Measurements from ENCODE around the gene WASHC4. TPM values are rescaled to one million over a fixed set of nuclear protein-coding genes. Genes with fewer than 3 reads are reported as not detected.

Gene WASHC4
- polyA plus RNA-seq, 1 of the 3 experiments (the other 2 are of a cell fraction) = 11.2 TPM

DNA sequence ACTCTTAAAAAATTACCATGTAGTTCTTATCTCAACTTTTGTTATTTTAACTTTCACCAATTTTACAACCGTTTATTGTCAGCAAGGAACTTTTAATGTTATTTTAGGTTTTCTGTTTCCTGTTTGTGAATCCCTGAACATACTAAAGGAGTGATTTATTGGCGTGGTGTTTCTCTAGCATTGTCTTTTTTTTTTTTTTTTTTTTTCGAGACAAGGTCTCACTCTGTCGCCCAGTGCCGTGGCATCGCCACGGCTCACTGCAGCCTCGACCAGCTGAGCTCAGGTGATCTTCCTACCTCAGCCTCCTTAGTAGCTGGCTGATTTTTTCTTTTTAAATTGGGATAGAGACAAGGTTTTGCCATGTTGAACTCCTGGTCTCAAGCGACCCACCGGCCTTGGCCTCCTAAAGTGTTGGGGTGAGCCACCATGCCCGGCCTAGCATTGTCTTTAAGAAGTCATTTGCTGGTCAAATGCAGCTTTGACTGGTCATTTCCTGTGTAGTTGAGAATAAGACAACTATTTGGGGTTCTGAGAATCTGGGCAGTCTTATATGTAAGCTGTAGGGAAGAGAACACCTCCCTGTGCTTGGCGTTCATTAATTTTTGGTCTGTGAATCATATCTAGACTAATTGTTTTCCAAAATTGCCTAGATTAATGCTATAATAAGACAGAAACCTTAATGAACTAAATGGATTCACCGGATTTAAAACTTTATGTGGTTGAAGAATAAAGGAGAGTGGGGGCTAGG lies 2.1 kb downstream of the WASHC4 start:
- Histone ChIP-seq H3K4me3 (ENCODE audit: low read depth in 2 of 2, low read length in 1 of 2) (peak overlapping the region; percentile 83 to 99; a peak in 3 of 4 replicates), H3K9ac (peak overlapping the region; percentile 54), H3K27ac (ENCODE audit: low read depth in 2 of 2, low read length in 1 of 2) (peak overlapping the region; percentile 43 to 91; a peak in 3 of 4 replicates), H3K4me2 (peak overlapping the region; percentile 80), H3F3A (replicated peaks; ENCODE audit: insufficient read depth) (peaks cover 32% of the 10 kb centered on the region), H3K9me3 (no peaks in the 10 kb centered on the region), H3K4me1 (ENCODE audit: control insufficient read depth in 1 of 2, insufficient read depth in 2 of 2, low read depth in 1 of 2, low read length in 1 of 2) (peaks cover 6 to 16% of the 10 kb centered on the region in 2 experiments; a peak in 3 of 4 replicates), H3K27me3 (ENCODE audit: insufficient read depth) (no peaks in the 10 kb centered on the region), H3K79me2 (ENCODE audit: insufficient read depth) (peaks cover 70% of the 10 kb centered on the region), H3K9me2 (no peaks in the 10 kb centered on the region), H2AFZ (ENCODE audit: low read depth) (no peak overlapping the region), H4K20me1 (ENCODE audit: insufficient read depth) (peaks cover 29% of the 10 kb centered on the region), H3K36me3 (replicated peaks in 1 of 2; ENCODE audit: control insufficient read depth in 1 of 2, insufficient read depth in 2 of 2, low read length in 1 of 2) (peaks cover 32 to 38% of the 10 kb centered on the region in 2 experiments)
- no peak for TF ChIP-seq TCF12 (IDR thresholded peaks at IDR 0.05)
- no peak for DNase-seq
- POLR2A ChIA-PET = no interaction called here
- 27% methylated on average over 13 of the region's 13 CpGs for WGBS (ENCODE audit: low lambda C conversion rate)
- CTCF ChIA-PET = interaction anchor here (1.4 kb wide), 1 partner anchor 273 kb away, joined by 5 read pairs; no protein-coding TSS in a partner anchor

DNA sequence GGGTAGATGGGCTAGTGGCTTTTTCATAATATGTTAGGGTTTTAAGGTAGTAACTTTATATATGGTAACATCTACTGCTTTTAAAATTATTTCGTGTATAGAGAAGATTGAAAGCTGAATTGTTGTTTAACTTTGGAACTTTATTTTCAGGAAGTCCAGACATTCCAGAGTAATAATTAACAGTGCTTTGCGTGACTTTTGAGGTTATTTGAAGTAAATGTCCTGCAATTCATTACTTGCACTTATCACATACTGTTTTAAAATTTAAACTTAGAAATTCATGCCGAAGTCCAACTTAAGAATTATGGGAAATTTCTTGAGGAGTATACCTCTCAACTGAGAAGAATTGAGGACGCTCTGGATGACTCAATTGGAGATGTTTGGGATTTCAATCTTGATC lies 3.3 kb downstream of the WASHC4 start:
- peaks cover 29% of the 10 kb centered on the region for H4K20me1 ChIP-seq (ENCODE audit: insufficient read depth)
- TF ChIP-seq GABPA (IDR thresholded peaks at IDR 0.05; ENCODE audit: low read depth) = no peak
- no peak for TF ChIP-seq ELF1 (IDR thresholded peaks at IDR 0.05)
- no peak for TF ChIP-seq TEAD4 (IDR thresholded peaks at IDR 0.05; ENCODE audit: borderline replicate concordance, insufficient read depth)
- TF ChIP-seq RFX5 (IDR thresholded peaks at IDR 0.05; ENCODE audit: low read length) = no peak
- TF ChIP-seq SIN3A (IDR thresholded peaks at IDR 0.05; ENCODE audit: borderline replicate concordance, low read depth, low read length) = no peak
- no peak for TF ChIP-seq RCOR1 (IDR thresholded peaks at IDR 0.05; ENCODE audit: low read length)
- no peak for TF ChIP-seq FOXJ3 (CRISPR knock-in tag; IDR thresholded peaks at IDR 0.05)
- TF ChIP-seq GATA2 (CRISPR knock-in tag; IDR thresholded peaks at IDR 0.05) = no peak
- TF ChIP-seq, protein P1, sequence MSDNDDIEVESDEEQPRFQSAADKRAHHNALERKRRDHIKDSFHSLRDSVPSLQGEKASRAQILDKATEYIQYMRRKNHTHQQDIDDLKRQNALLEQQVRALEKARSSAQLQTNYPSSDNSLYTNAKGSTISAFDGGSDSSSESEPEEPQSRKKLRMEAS (IDR thresholded peaks at IDR 0.05; ENCODE audit: low read depth) = no peak
- TF ChIP-seq MEF2A (IDR thresholded peaks at IDR 0.05; ENCODE audit: borderline replicate concordance, low read depth) = no peak
- TF ChIP-seq NRF1 (IDR thresholded peaks at IDR 0.05; ENCODE audit: low read depth, low read length) = no peak
- TF ChIP-seq TCF12 (IDR thresholded peaks at IDR 0.05) = no peak
- TF ChIP-seq FOSL2 (IDR thresholded peaks at IDR 0.05; ENCODE audit: borderline replicate concordance, low read depth) = no peak
- no peak for TF ChIP-seq EZH2phosphoT487 (IDR thresholded peaks at IDR 0.05; ENCODE audit: borderline replicate concordance, low read depth)
- TF ChIP-seq POLR2AphosphoS5 (IDR thresholded peaks at IDR 0.05; ENCODE audit: low read depth, low read length) = no peak
- peaks cover 44 to 50% of the 10 kb centered on the region in 2 experiments for H3K36me3 ChIP-seq (replicated peaks in 1 of 2; ENCODE audit: control insufficient read depth in 1 of 2, insufficient read depth in 2 of 2, low read length in 1 of 2)
- H3K27ac ChIP-seq (ENCODE audit: low read depth in 2 of 2, low read length in 1 of 2) = peak overlapping the region in 1 of 2 experiments; percentile 91; a peak in 2 of 4 replicates
- H2AFZ ChIP-seq (ENCODE audit: low read depth) = no peak overlapping the region
- H3K9me3 ChIP-seq = no peaks in the 10 kb centered on the region
- no peaks in the 10 kb centered on the region for H3K27me3 ChIP-seq (ENCODE audit: insufficient read depth)
- peak overlapping the region; percentile 80; the same call in 1 of the 2 replicates for H3K4me2 ChIP-seq
- no peaks in the 10 kb centered on the region for H3K9me2 ChIP-seq
- no peak overlapping the region for H3K9ac ChIP-seq
- peaks cover 32% of the 10 kb centered on the region for H3F3A ChIP-seq (replicated peaks; ENCODE audit: insufficient read depth)
- WGBS (ENCODE audit: low lambda C conversion rate) = 79% methylated on average over 4 of the region's 4 CpGs
- peaks cover 83% of the 10 kb centered on the region for H3K79me2 ChIP-seq (ENCODE audit: insufficient read depth)
- peaks cover 6 to 16% of the 10 kb centered on the region in 2 experiments; a peak in 3 of 4 replicates for H3K4me1 ChIP-seq (ENCODE audit: control insufficient read depth in 1 of 2, insufficient read depth in 2 of 2, low read depth in 1 of 2, low read length in 1 of 2)
- no peak for DNase-seq
- no peak overlapping the region for H3K4me3 ChIP-seq (ENCODE audit: low read depth in 2 of 2, low read length in 1 of 2)
- CTCF ChIA-PET = no interaction called here
- POLR2A ChIA-PET = no interaction called here

All from SK-N-SH (cell line).